GM23338 (cell line): ENCODE results near the gene RAP1GAP2. TPM values are rescaled to one million over a fixed set of nuclear protein-coding genes. Genes with fewer than 3 reads are reported as not detected.
A peak's percentile ranks its signal among the peaks of the same experiment; 100 is the strongest.

Experiments
- ATAC-seq: fragments of 200-7000 bp; cut with Tn5 transposase; 3 replicates; pipeline ENCODE4 v1.9.1; 2020
- DNase-seq: peaks from one replicate; pipeline ENCODE4 v3.0.0-alpha.2; 2015; ENCODE audit warnings: low spot score
- H2AFZ ChIP-seq: fragments of 200-600 bp; sonication (generic); 2 replicates; pipeline ENCODE4 v1.8.0; 2016; ENCODE audit warnings: antibody characterized with exemption, mild to moderate bottlenecking, moderate library complexity
- H3F3A ChIP-seq: fragments of 200-600 bp; sonication (generic); replicated peaks from 2 replicates; pipeline ENCODE4 v1.8.0; 2017; ENCODE audit warnings: antibody characterized with exemption, mixed run types, low read depth
- H3K27ac ChIP-seq: fragments of 200-600 bp; sonication (generic); 2 replicates; pipeline ENCODE4 v1.6.1; 2016; ENCODE audit warnings: low read depth
- H3K27me3 ChIP-seq: fragments of 200-600 bp; sonication (generic); 2 replicates; pipeline ENCODE4 v1.8.0; 2016; ENCODE audit warnings: mild to moderate bottlenecking, mixed run types, moderate library complexity; ENCODE audit not compliant: insufficient read depth
- H3K36me3 ChIP-seq: fragments of 200-600 bp; sonication (generic); 2 replicates; pipeline ENCODE4 v1.8.0; 2016; ENCODE audit warnings: mild to moderate bottlenecking; ENCODE audit not compliant: insufficient read depth
- H3K4me1 ChIP-seq: fragments of 200-600 bp; sonication (generic); 2 replicates; pipeline ENCODE4 v1.8.0; 2016; ENCODE audit warnings: mild to moderate bottlenecking, moderate library complexity; ENCODE audit not compliant: insufficient read depth
- H3K4me2 ChIP-seq: fragments of 200-600 bp; sonication (generic); 2 replicates; pipeline ENCODE4 v1.7.1; 2017; ENCODE audit warnings: mixed run types
- H3K4me3 ChIP-seq: fragments of 200-600 bp; sonication (generic); 2 replicates; pipeline ENCODE4 v1.6.1; 2016; ENCODE audit warnings: mixed run types
- H3K79me2 ChIP-seq: fragments of 200-600 bp; sonication (generic); replicated peaks from 2 replicates; pipeline ENCODE4 v1.8.0; 2017; ENCODE audit warnings: mild to moderate bottlenecking; ENCODE audit not compliant: insufficient read depth
- H3K9me2 ChIP-seq: fragments of 200-600 bp; sonication (generic); 2 replicates; pipeline ENCODE4 v1.8.0; 2017; ENCODE audit not compliant: insufficient read depth
- H4K20me1 ChIP-seq: fragments of 200-600 bp; sonication (generic); replicated peaks from 2 replicates; pipeline ENCODE4 v1.8.0; 2017; ENCODE audit warnings: mild to moderate bottlenecking; ENCODE audit not compliant: insufficient read depth
- H3K27ac Mint-ChIP-seq: 2 replicates; pipeline ENCODE4 v1.8.0; 2020; ENCODE audit warnings: inconsistent platforms, mild to moderate bottlenecking, moderate library complexity, mixed read lengths
- H3K27me3 Mint-ChIP-seq: 3 replicates; pipeline ENCODE4 v1.8.0; 2022; ENCODE audit warnings: low read depth, mild to moderate bottlenecking, moderate library complexity, mixed read lengths, inconsistent platforms; ENCODE audit not compliant: insufficient read depth, poor library complexity
- H3K36me3 Mint-ChIP-seq: 3 replicates; pipeline ENCODE4 v1.8.0; 2021; ENCODE audit warnings: low read depth, mild to moderate bottlenecking, inconsistent platforms, moderate library complexity, mixed read lengths
- H3K4me1 Mint-ChIP-seq: 3 replicates; pipeline ENCODE4 v1.8.0; 2020; ENCODE audit warnings: mild to moderate bottlenecking, inconsistent platforms, mixed read lengths
- H3K4me3 Mint-ChIP-seq: 3 replicates; pipeline ENCODE4 v1.8.0; 2021; ENCODE audit warnings: moderate library complexity, mild to moderate bottlenecking, inconsistent platforms, mixed read lengths
- H3K9me3 Mint-ChIP-seq: 3 replicates; pipeline ENCODE4 v1.8.0; 2020; ENCODE audit warnings: moderate library complexity, mild to moderate bottlenecking, inconsistent platforms, mixed read lengths
- NANOG ChIP-seq: IDR thresholded peaks from 2 replicates; pipeline ENCODE4 v1.6.1; 2016; ENCODE audit warnings: antibody characterized with exemption, borderline replicate concordance
- ZNF114 ChIP-seq: fragments of 250-450 bp; sonication (Bioruptor Pico); IDR thresholded peaks from 2 replicates; pipeline ENCODE4 v1.5.0; 2020; ENCODE audit warnings: mild to moderate bottlenecking, moderate library complexity
- ZNF331 ChIP-seq: fragments of 250-450 bp; sonication (Bioruptor Pico); IDR thresholded peaks from 2 replicates; pipeline ENCODE4 v1.5.0; 2020; ENCODE audit warnings: low read depth, mild to moderate bottlenecking, moderate library complexity
- long read RNA-seq: library from polyadenylated mRNA; unstranded; transcript quantifications from one replicate; pipeline ENCODE4 v2.0.0, GENCODE V29; 2020; ENCODE audit not compliant: unreplicated experiment
- polyA plus RNA-seq: library from polyadenylated mRNA; unstranded; fragments of >200 nt; fragmentation: Nextera tagmentation; extraction: Ambion mirVana; gene quantifications from 2 replicates; pipeline ENCODE4 v1.2.1, GENCODE V29; 2016
- total RNA-seq: library from RNA; depleted of rRNA; stranded (reverse); fragments of >200 nt; shearing (Covaris generic); gene quantifications from 2 replicates; pipeline ENCODE4 v1.2.3, GENCODE V29; 2014; rRNA removed
- TF ChIP-seq, protein P1 (sequence below): fragments of 250-450 bp; sonication (Bioruptor Pico); IDR thresholded peaks from 2 replicates; pipeline ENCODE4 v1.5.0; 2020; ENCODE audit warnings: mild to moderate bottlenecking, moderate library complexity

The RAP1GAP2 gene
- total RNA-seq (40.3 and 46.1 TPM in 2 replicates), polyA plus RNA-seq (17.8 and 18.6 TPM in 2 replicates)
- long read RNA-seq, full-length matches to known transcripts, result 8 of 13 reads
- long read RNA-seq, partial matches to known transcripts, result 1 of 13 reads
- long read RNA-seq, other reads (novel, unspliced or antisense), result 4 of 13 reads

DNA sequence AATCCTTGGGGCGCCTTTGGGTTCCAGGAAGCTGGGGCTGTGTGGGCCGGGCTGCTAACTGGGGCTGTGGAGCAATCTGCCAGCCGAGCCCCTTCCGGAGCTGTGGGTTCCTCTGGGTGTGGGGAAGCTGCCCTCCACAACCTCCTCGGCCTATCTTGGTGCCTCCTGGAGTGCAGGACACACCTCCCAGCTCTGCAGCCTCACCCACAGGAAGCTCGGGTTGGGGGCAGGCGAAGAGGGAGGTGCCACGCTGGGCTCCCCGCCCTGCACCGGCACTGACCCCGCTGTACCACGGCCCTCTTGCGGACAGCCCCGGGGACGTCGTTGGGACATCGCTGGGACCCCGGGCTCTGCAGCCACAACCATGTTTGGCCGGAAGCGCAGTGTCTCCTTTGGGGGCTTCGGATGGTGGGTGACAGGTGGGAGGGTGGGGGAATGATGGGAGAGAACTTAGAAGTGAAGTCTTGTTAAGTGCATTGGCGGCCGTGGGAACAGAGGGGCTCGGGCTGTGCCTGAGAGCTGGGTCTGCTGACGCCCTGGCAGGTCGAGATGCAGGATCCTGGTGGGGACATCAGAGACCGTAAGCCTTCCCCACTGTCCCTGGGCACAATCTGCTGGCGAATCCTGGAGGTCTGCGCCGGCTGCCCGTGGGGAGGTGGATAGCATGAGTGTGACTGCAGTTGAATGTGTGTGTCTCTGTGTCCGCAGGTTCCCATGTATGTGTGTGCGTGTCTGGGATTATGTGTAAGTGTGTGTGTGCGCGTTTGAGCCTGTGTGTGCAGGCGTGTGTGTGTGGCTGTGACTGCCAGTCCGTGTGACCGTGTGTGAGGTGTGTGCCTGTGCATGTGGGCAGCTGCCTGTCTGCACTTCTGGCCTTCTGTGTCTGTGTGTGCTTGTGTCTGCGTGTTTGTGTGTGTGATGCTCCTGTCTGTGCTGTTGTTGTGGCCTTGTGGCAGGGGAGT is at the start of gene RAP1GAP2:
TSS of gene RAP1GAP2 (plus strand) at position 275 of the 962 bp plus-strand sequence. CDS start at position 365, 90 bp downstream.
- no peaks in the 10 kb centered on the region for H3K9me3 Mint-ChIP-seq
- Histone ChIP-seq H3F3A (no peaks in the 10 kb centered on the region), H4K20me1 (no peaks in the 10 kb centered on the region), H3K4me1 (peaks cover 4% of the 10 kb centered on the region; the same call in 1 of the 2 replicates), H3K4me3 (no peak within 1 kb of the TSS), H2AFZ (no peak within 1 kb of the TSS), H3K79me2 (no peaks in the 10 kb centered on the region), H3K27me3 (no peaks in the 10 kb centered on the region), H3K36me3 (no peaks in the 10 kb centered on the region), H3K27ac (no peak within 1 kb of the TSS), H3K9me2 (no peaks in the 10 kb centered on the region), H3K4me2 (no peak within 1 kb of the TSS)
- TF ChIP-seq ZNF331 (CRISPR knock-in tag), result no peak
- peak within 1 kb of the TSS; percentile 46; the same call in 1 of the 2 replicates for H3K27ac Mint-ChIP-seq
- DNase-seq (no peak), ATAC-seq (no peak)
- peaks cover 26% of the 10 kb centered on the region for H3K4me1 Mint-ChIP-seq
- peaks cover 19% of the 10 kb centered on the region for H3K27me3 Mint-ChIP-seq
- H3K36me3 Mint-ChIP-seq, result no peaks in the 10 kb centered on the region
- no peak within 1 kb of the TSS for H3K4me3 Mint-ChIP-seq

- H3K36me3 Mint-ChIP-seq, result peaks cover 3% of the 10 kb centered on the region; the same call in 2 of the 3 replicates
Observed at GRCh38 chr17:2749058-2749783, 47.0 kb upstream of the RAP1GAP2 start, which contains the start of gene CCDC92B. CCDC92B (minus strand) TSS chr17:2749652; CDS start chr17:2735145, 14,507 bp downstream.

More at GRCh38 chr17:2749058-2749783, 47.0 kb upstream of the RAP1GAP2 start, which contains the start of gene CCDC92B:
- Histone ChIP-seq H3K4me1 (peaks cover 24% of the 10 kb centered on the region), H3K4me3 (peak within 1 kb of the TSS; percentile 86), H2AFZ (peak within 1 kb of the TSS; percentile 81; the same call in 1 of the 2 replicates), H3K27me3 (peaks cover 16% of the 10 kb centered on the region; the same call in 1 of the 2 replicates), H3K9me2 (no peaks in the 10 kb centered on the region), H3F3A (peaks cover 19% of the 10 kb centered on the region; the same call in 1 of the 2 replicates), H3K36me3 (no peaks in the 10 kb centered on the region), H3K79me2 (no peaks in the 10 kb centered on the region; the same call in 1 of the 2 replicates), H3K27ac (no peak within 1 kb of the TSS), H4K20me1 (peaks cover 14% of the 10 kb centered on the region), H3K4me2 (peak within 1 kb of the TSS; percentile 96)
- Mint-ChIP-seq H3K4me3 (peak within 1 kb of the TSS; percentile 81), H3K4me1 (peaks cover 25% of the 10 kb centered on the region), H3K27me3 (peaks cover 4% of the 10 kb centered on the region), H3K27ac (no peak within 1 kb of the TSS), H3K9me3 (no peaks in the 10 kb centered on the region; the same call in 2 of the 3 replicates)
- TF ChIP-seq ZNF114 (CRISPR knock-in tag) (no peak), NANOG (no peak)
- TF ChIP-seq, protein P1, sequence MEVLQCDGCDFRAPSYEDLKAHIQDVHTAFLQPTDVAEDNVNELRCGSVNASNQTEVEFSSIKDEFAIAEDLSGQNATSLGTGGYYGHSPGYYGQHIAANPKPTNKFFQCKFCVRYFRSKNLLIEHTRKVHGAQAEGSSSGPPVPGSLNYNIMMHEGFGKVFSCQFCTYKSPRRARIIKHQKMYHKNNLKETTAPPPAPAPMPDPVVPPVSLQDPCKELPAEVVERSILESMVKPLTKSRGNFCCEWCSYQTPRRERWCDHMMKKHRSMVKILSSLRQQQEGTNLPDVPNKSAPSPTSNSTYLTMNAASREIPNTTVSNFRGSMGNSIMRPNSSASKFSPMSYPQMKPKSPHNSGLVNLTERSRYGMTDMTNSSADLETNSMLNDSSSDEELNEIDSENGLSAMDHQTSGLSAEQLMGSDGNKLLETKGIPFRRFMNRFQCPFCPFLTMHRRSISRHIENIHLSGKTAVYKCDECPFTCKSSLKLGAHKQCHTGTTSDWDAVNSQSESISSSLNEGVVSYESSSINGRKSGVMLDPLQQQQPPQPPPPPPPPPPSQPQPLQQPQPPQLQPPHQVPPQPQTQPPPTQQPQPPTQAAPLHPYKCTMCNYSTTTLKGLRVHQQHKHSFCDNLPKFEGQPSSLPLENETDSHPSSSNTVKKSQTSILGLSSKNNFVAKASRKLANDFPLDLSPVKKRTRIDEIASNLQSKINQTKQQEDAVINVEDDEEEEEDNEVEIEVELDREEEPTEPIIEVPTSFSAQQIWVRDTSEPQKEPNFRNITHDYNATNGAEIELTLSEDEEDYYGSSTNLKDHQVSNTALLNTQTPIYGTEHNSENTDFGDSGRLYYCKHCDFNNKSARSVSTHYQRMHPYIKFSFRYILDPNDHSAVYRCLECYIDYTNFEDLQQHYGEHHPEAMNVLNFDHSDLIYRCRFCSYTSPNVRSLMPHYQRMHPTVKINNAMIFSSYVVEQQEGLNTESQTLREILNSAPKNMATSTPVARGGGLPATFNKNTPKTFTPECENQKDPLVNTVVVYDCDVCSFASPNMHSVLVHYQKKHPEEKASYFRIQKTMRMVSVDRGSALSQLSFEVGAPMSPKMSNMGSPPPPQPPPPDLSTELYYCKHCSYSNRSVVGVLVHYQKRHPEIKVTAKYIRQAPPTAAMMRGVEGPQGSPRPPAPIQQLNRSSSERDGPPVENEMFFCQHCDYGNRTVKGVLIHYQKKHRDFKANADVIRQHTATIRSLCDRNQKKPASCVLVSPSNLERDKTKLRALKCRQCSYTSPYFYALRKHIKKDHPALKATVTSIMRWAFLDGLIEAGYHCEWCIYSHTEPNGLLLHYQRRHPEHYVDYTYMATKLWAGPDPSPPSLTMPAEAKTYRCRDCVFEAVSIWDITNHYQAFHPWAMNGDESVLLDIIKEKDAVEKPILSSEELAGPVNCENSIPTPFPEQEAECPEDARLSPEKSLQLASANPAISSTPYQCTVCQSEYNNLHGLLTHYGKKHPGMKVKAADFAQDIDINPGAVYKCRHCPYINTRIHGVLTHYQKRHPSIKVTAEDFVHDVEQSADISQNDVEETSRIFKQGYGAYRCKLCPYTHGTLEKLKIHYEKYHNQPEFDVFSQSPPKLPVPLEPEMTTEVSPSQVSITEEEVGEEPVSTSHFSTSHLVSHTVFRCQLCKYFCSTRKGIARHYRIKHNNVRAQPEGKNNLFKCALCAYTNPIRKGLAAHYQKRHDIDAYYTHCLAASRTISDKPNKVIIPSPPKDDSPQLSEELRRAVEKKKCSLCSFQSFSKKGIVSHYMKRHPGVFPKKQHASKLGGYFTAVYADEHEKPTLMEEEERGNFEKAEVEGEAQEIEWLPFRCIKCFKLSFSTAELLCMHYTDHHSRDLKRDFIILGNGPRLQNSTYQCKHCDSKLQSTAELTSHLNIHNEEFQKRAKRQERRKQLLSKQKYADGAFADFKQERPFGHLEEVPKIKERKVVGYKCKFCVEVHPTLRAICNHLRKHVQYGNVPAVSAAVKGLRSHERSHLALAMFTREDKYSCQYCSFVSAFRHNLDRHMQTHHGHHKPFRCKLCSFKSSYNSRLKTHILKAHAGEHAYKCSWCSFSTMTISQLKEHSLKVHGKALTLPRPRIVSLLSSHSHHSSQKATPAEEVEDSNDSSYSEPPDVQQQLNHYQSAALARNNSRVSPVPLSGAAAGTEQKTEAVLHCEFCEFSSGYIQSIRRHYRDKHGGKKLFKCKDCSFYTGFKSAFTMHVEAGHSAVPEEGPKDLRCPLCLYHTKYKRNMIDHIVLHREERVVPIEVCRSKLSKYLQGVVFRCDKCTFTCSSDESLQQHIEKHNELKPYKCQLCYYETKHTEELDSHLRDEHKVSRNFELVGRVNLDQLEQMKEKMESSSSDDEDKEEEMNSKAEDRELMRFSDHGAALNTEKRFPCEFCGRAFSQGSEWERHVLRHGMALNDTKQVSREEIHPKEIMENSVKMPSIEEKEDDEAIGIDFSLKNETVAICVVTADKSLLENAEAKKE (CRISPR knock-in tag), result no peak
- DNase-seq (peak; percentile 49), ATAC-seq (peak; percentile 48)
